HG03575 (cell line): ENCODE results near the gene SYT7.

Experiments used
- ATAC-seq: cut with Tn5 transposase; IDR thresholded peaks from one replicate; pipeline ENCODE4 v1.9.1; 2021; ENCODE audit not compliant: unreplicated experiment, insufficient number of reproducible peaks, low FRiP score; ENCODE audit errors: extremely low read depth

The SYT7 gene

DNA sequence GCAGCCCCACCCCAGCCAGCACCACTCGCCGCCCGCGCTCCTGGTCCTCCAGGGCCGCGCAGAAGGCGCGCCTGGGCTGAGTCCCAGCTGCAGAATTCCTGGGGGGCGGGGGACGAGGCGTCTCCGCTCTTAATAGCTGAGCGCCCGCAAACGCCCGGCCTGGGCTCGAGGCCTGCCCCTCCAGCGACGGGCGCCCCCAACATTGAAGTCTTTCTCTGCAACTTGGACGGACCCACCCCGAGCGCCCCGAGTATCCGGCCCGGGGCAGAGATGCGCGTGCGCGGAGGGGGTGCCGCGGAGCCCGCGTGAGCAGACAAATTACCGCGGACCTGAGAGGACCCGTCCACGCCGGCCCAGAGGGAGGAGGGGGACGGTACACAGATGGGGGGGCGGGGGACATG lies 6.7 kb upstream of the SYT7 start:
- no peak for ATAC-seq

- ATAC-seq = no peak
These were observed 6.0 kb upstream of the SYT7 start for GRCh38 chr11:61586792-61587430.

- no peak for ATAC-seq
These were observed 4.2 kb upstream of the SYT7 start for GRCh38 chr11:61585115-61585514.

DNA sequence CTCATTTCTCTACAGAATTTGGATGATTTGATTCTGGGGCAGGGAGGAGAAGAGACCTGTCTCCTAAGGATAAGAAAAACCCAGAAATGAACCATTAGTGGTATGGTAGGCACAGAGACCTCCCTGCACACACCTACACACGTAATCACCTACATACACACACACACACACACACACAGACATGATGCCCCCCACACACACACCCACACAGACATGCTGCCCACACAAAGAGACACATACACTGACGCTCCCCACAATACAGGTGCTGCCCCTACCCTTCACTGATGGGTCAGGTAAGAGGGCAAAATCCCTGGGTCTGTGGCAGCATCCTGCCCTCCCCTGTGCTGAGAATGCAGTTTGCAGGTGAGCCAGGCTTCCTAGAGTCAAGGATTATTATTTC lies 1.1 kb upstream of the SYT7 start:
- no peak for ATAC-seq

- no peak for ATAC-seq
These were observed 496 bp downstream of the SYT7 start for GRCh38 chr11:61580271-61580888.

DNA sequence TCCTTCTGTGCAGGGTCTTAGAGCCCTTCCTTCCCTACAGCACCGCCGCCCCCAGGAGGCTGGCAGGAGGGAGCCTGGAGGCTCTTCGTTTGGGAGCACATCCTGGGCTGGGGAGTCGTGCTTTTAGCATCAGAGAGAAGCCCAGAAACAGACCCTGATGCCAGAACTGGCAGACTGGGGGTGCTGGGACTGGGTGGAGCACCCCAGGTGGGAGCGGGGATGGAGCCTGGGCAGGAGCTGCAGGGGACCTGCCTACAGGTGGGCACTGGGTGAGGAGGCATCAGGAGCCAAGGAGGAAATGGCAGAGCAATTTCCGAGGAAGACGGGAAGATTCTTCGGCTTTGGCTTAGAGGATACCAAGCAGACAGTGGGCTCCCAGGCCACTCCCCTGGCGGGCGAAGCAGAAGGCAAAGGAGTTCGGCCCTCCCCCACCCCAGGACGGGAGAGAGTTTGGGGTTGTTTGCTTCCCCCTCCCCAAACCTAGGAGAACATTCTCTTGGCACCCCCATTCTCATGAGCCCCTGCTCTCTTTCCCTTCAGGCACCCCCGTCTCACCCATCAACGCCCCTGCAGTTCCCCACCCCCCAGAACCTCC lies 1.1 kb downstream of the SYT7 start:
- ATAC-seq = no peak

- no peak for ATAC-seq
These were observed 1.8 kb downstream of the SYT7 start for GRCh38 chr11:61578819-61579675.

- no peak for ATAC-seq
These were observed 3.3 kb downstream of the SYT7 start for GRCh38 chr11:61577383-61578118.

DNA sequence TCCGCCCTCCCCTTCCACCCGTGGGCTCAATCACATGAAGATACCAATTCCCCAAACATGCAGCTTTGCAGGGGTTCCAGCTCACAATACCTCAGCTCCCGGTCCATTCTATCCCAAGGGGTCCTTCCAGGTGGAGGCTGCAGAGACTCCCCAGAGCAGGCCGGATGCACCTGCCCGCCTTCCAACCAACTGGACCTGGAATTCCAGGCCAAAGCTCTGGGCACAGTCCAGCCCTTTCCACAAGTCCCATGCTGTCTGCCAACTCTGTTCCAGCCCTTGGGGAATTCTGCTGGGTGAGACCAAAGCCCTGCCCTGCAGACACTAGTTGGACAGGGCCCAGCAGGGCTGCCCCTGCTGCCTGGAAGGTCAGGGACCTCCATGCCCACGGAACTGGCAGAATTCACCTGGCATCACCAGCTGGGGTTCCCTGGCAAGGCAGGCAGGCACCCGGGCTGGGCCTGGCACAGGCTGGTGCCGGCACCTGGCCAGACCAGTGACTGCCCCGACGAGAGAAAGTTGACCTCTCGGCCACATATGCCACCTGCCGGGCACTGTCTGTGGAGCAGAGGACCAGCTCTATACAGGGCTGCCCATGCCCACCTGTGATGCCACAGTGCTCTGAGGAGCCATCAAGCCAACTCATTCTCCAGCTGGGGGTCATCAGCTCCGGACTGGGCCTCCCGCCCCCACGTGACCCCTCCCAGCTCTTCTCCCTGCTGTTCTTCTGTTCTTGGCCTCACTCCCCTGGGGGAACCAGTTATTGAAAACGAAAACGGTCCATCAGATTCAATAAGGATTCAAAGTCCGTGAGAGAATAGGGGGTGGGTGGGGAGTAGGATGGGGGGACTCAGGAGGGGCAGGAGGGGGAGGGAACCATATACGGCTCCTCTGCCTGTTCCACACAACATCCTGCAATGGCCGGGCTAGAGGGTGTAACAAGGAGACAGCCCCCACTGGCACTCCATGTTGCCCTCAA lies 4.7 kb downstream of the SYT7 start:
- no peak for ATAC-seq

DNA sequence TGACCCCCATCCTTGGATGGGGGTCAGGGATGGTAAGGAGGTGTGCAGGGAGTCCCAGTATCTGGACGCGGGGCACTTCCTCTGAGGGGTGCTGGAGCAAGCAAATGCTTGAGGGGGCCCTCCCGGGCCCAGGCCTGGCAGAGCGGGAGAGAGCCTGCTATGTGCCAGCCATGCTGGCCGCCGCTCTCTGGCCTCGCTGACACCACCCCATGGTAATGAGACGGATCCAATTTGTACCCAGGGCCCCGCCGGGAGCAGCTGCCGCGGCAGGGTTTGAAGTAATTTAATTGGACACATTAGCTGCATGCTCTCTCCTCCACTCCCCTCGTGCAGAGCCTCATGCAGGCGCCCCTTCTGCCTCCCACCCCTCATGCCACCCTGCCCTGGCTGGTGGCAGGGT lies 6.3 kb downstream of the SYT7 start:
- no peak for ATAC-seq

DNA sequence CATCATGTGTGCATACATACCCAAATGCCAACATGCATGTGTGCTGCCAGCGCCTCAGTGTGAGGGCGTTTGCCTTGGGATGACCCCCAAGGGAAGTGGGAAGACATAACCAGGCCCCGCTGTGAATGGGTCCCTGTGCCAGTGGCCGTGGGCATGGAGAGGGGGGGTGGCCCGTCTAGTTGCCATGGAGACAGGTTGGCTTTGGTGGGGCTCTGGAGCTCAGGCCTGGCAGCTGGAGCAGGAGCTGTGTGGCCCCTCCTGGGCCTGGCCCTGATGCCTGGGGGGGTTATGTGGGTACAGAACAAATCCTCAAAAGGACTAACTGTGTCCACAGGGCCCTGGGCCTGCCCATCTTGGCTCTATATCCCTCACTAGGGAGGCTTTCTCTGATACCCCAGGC lies 8.0 kb downstream of the SYT7 start:
- no peak for ATAC-seq

GRCh38 chr11:61571869-61572268 lies 9.0 kb downstream of the SYT7 start:
- ATAC-seq = no peak

GRCh38 chr11:61571337-61571736 lies 9.5 kb downstream of the SYT7 start:
- no peak for ATAC-seq

GRCh38 chr11:61569701-61570100 lies 11.2 kb downstream of the SYT7 start:
- no peak for ATAC-seq

DNA sequence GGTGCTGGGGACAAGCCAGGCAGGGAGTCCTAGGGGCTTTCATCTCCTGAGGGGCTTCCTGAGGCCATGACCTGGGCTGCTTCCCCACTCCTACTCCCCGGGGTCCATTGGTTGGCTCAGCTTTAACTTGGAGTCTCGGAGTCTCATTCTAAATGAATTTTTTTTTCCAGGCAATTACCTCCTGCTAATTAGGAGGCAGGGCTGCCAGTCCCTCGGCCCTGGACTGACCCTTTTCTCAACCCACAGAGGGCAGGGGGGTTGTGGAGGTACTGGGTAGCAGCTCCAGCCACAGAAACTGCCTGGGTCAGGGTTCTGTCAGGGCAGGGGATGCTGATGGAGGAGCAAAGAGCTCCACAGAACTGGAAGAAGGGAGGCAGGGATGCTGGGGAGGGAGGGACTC lies 11.9 kb downstream of the SYT7 start:
- ATAC-seq = no peak

GRCh38 chr11:61567286-61568061 lies 13.4 kb downstream of the SYT7 start:
- ATAC-seq = no peak

GRCh38 chr11:61564936-61565696 lies 15.8 kb downstream of the SYT7 start:
- ATAC-seq = no peak
